Hematopoietic multipotent progenitor cell treated with erythropoietin and hydrocortisone succinate and interleukin-3 and kit ligand, for 17 days (in vitro differentiated cells): ENCODE measurements around the gene POU6F2.
A peak's percentile ranks its signal among the peaks of the same experiment; 100 is the strongest.
"Not testable (repeated sequence)": the region's sequence is repeated elsewhere in the genome, so short reads cannot be mapped to it uniquely, and the experiment has no call there.

Source experiments
- DNase-seq: peaks from one replicate; pipeline ENCODE4 v3.0.0-alpha.2; 2015; ENCODE audit warnings: low spot score

Gene POU6F2, protein sequence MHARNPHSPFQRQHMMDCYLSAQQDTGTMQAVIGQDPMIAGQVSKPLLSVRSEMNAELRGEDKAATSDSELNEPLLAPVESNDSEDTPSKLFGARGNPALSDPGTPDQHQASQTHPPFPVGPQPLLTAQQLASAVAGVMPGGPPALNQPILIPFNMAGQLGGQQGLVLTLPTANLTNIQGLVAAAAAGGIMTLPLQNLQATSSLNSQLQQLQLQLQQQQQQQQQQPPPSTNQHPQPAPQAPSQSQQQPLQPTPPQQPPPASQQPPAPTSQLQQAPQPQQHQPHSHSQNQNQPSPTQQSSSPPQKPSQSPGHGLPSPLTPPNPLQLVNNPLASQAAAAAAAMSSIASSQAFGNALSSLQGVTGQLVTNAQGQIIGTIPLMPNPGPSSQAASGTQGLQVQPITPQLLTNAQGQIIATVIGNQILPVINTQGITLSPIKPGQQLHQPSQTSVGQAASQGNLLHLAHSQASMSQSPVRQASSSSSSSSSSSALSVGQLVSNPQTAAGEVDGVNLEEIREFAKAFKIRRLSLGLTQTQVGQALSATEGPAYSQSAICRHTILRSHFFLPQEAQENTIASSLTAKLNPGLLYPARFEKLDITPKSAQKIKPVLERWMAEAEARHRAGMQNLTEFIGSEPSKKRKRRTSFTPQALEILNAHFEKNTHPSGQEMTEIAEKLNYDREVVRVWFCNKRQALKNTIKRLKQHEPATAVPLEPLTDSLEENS

DNA sequence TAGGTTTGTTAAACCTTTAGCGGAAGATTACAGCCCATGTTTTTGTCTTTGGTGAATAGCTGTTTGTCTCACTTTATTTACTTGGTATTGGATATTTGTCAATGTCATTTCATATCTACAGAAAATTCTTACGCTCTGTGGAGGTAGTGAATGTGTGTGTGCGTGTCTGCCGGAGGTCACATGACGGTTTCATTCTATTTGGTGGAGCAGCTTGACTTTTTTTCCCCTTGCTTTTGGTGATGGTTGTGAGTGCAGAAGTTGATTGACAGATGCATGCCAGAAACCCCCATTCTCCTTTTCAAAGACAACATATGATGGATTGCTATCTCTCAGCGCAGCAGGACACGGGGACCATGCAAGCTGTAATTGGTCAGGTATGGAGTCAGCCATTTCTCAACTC, at the start of gene POU6F2:
Gene POU6F2 (plus strand): TSS at position 225 of the 400 bp plus-strand sequence. CDS start 45 bp downstream, at position 270.
- no peak for DNase-seq

GRCh38 chr7:38928506-38928905, 49.2 kb upstream of the POU6F2 start:
- no peak for DNase-seq

- DNase-seq = no peak
Measured at GRCh38 chr7:38929460-38930171, 48.1 kb upstream of the POU6F2 start.

- DNase-seq = peak; percentile 75
Measured at GRCh38 chr7:38932509-38933168, 45.1 kb upstream of the POU6F2 start.

- no peak for DNase-seq
Measured at GRCh38 chr7:38934051-38934450, 43.7 kb upstream of the POU6F2 start.

- no peak for DNase-seq
Measured at GRCh38 chr7:38934536-38934935, 43.2 kb upstream of the POU6F2 start.

DNA sequence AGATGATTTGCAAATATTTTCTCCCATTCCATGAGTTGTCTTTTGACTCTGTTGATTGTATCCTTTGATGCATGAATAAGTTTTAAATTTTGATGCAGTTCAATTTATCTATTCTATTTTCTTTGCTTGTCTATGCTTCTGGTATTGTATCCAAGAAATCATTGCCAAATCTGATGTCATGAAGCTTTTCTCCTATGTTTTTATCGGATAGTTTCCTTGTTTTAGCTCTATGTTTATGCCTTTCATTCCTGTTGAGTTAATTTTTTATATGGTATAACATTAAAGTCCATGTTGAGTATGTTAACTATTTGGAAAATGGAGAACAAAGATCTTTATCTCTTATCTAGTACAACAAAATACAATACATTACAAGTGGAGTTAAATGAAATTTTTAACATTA, 41.1 kb upstream of the POU6F2 start:
- no peak for DNase-seq

DNA sequence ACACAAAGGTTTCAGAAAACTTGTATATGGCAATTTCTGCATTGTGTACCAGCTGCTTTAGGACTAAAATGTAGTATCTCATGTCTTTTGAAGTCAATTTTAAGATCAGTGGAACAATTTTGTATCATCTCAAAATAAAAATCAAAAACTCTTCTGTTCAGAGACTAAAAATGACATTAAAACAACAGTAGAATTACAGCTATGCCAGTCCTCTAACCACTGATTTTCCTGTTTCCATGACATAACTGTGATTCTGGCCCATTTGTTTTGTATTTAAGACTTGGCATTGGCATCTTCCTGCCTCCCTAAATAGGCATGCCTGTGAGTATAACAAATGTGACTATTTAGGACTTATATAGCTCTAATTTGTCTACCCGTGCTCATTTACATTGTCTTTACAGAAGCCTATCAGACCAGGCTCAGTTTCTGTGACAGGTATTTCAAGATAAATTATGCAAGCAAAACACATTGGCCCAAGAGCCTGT, 39.7 kb upstream of the POU6F2 start:
- no peak for DNase-seq

GRCh38 chr7:38938589-38938988, 39.1 kb upstream of the POU6F2 start:
- DNase-seq = no peak

- DNase-seq = no peak
Measured at GRCh38 chr7:38940774-38941173, 36.9 kb upstream of the POU6F2 start.

DNA sequence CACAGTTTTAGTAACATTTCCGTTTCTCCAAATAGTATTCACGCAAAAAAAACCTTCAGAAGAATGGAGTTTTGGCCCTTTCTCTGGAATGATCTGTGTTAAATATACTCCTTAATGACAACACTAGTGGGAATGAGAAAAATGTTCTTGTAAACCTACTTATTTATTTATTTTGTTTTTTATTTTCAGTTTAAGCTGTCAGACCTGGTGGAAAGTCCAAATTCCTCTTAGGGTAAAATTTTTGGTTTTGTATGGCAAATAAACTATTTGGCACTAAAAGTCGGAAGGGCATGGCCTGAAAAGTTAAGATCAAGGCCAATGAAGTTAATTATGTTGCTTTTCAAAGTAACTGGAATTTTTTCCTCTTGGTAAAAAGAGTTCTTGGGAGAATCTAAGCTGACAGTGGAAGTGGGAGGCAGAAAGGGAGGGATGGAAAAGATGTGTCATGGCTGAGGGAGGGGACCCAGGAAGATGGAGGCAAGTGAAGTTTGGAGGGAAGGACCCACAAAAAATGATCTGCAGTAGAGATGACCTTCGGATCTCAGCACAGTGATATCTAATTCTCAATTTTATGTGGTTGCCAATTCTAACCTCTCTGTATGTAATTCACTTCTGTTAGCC, 35.2 kb upstream of the POU6F2 start:
- no peak for DNase-seq

- DNase-seq = not testable (repeated sequence)
Measured at GRCh38 chr7:38947541-38947940, 30.2 kb upstream of the POU6F2 start.

GRCh38 chr7:38950309-38950708, 27.4 kb upstream of the POU6F2 start:
- peak; percentile 50 for DNase-seq

GRCh38 chr7:38951213-38951612, 26.5 kb upstream of the POU6F2 start:
- no peak for DNase-seq

DNA sequence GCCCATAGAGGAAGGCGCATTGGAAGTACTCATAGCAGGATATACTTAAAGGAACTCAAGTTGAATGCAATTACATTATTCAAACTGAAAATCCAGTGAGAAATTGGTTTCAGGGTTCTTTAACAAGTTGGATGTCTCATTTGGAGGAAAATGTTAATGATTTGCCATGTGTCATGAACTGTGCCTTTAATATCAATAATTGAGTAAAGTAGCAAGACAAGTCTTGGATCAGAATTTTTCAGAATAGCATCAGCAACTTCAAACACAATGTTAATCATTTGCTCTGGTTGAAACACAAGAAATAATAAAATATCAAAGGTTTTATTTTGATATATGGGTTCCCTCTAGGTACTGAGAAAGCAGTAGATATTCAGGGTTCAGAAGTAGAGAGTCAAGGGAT, 24.5 kb upstream of the POU6F2 start:
- DNase-seq = no peak

GRCh38 chr7:38953971-38954370, 23.7 kb upstream of the POU6F2 start:
- DNase-seq = no peak

- no peak for DNase-seq
Measured at GRCh38 chr7:38955892-38956291, 21.8 kb upstream of the POU6F2 start.

DNA sequence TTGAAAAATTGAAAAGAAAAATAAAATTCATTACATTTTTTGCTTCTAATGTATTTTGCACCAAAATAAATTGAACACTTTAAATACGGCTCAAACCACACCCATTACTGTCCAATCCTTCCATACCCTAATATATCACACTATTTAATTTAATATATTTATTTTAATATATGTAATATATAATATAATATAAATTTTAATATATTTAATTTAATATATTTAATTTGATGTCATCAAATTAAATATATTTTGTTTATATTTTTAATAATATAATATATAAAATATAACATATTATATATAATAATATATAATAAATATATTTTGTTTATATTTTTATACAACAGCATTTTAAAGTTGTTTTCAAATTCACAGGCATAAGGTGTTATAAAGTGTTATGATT, 15.7 kb upstream of the POU6F2 start:
- DNase-seq = no peak

DNA sequence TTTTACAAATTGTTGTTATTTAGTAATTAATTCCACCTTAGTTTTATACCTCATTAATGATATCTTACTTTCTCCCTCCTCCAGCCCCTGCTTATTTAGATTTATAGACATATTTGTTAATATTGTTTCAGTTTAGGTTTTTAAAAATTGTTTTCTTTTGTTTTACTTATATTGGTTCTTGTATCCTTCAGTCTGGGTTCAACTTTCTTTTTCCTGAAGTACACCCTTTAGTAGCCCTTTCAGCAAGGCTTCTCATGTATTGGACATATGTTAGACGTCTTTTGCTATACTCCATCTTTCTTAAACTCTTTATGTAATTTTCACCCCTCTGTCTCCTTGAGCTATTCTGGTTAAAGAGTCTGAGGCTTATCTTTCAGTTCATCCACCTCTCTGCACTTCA, 12.8 kb upstream of the POU6F2 start:
- no peak for DNase-seq

DNA sequence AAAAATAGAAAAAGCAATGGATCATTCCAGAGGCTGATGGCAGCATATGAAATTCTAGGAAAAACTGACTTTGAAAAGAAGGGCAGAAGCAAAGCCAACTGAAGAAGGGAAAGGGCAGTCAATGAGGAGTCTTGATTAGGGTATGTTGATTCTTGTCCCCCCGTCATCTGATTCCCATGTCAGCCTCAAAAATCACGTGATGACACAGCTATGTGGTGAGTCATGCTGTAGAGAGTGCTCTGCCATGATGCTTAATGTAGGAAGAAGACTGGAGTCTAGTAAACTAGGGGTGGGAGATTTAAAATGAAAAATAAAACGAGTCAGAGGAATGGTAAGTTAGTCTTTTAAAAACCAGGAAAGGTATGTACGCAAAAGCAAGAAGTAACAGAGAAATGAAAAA, 3.9 kb upstream of the POU6F2 start:
- DNase-seq = no peak

GRCh38 chr7:38975944-38976392, 1.7 kb upstream of the POU6F2 start:
- DNase-seq = no peak

DNA sequence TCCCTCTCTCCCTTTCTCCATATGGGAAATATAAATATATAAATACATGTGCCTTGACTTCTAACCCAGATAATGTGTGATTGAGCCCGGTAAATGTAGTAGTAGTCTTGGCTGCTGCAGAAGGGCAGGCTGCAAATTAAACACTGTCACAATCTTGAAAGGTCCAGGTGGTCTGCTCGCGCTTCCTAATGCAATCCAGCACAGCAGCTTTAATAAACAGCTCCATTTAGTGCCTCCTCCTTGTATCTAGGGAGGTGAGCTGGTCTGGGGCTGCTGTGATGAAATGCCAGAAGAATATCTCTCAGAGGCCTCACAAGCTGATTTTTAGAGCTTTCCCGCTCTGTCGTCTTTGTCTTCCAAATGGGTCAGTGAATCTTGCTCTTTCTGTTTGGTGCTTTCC, 782 bp downstream of the POU6F2 start:
- DNase-seq = no peak
